HG02798 (cell line): Measurements from ENCODE around the gene PTPRN2.

Source experiments
- ATAC-seq: cut with Tn5 transposase; IDR thresholded peaks from one replicate; pipeline ENCODE4 v1.9.1; 2021; ENCODE audit warnings: mild to moderate bottlenecking; ENCODE audit not compliant: unreplicated experiment, poor library complexity

Gene PTPRN2

GRCh38 chr7:158107806-158108205 is 479.8 kb downstream of the PTPRN2 start:
- ATAC-seq: no peak

DNA sequence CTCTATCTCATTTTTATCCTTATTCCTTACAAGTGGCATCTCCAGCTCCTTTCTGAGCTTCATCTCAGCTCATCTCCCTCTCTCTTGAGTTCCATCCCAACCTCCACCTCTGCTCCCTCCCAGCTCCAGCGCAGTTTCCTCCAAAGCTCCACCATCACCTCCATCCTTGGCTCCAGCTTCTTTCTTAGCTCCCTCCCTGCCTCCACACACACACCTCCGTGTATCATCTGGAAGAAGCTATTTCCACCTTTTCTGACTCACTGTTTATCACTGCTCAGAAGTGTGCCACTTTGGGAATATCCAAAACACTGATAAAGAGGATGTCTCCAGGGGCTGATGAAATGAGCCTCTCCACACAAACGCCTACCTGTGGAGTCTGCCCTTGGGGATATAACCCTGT is 481.4 kb downstream of the PTPRN2 start:
- ATAC-seq: no peak

DNA sequence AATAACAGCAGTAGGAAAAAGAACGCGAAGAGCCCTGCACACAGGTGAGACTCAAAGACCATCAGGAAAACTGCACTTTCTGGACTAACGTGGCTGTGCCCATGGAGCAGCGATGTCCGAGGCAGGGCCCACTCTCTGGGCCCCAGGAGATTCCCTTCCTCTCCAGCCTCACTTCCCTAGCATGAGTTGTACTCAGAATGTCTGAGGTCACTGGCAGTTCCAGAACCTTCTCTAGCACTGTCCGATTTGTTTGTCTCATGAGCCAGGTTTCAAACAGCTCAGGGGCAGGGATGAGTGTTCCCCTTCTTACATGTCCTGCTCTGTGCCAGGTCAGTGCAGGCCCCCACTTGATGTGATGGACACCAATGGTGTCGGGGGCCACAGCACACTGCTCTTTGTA is 484.2 kb downstream of the PTPRN2 start:
- ATAC-seq: no peak

GRCh38 chr7:158102897-158103296 is 484.7 kb downstream of the PTPRN2 start:
- no peak for ATAC-seq

GRCh38 chr7:158101821-158102450 is 485.7 kb downstream of the PTPRN2 start:
- no peak for ATAC-seq

GRCh38 chr7:158098125-158099030 is 489.2 kb downstream of the PTPRN2 start:
- no peak for ATAC-seq

- no peak for ATAC-seq
Observed at GRCh38 chr7:158097453-158098124, 490.0 kb downstream of the PTPRN2 start.

GRCh38 chr7:158097106-158097452 is 490.5 kb downstream of the PTPRN2 start:
- no peak for ATAC-seq

DNA sequence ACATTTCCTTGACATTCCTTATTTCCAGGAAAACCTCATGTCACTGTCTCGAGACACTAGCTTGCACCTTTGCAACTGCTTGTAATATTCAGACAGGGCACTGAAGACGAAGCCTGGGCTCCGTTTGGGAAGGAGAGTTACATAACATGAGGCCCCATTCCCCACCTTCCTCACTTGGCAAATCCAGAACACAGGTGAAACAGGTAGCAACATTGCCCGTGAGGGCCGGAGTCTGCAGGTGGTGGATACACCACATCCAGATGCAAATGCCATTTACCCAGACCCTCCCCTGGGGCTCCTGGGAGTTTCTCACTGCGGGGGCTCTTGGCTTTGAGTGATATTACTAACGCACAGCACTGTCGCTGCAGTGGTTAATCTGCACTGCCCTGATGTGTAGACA is 491.0 kb downstream of the PTPRN2 start:
- no peak for ATAC-seq

DNA sequence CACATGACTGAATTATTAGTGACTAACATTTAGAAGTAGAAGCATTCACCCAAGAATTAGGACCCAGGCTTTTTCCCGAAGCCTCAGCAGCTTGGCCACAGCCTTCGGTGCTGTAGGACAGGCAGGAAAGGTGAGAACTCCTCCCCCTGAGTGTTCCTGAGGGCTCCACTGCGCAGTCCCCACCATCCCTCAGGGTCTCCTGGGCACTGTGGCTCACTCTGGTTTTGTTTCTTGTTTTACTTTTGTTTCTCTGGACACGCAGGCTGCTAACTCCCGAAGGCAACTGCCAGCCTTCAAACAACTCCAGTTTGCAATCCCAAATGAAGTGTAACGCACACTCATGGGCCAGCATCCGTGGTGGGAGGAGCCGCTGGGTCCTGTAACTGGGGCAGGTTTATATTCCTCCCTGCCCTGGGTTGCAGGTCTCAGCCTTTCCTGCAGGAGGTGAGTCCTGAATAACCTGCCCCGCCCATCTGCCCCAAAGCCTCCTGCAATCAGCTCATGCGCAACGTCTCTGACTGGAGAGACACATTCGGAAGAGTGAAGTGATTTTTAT is 492.9 kb downstream of the PTPRN2 start:
- no peak for ATAC-seq

DNA sequence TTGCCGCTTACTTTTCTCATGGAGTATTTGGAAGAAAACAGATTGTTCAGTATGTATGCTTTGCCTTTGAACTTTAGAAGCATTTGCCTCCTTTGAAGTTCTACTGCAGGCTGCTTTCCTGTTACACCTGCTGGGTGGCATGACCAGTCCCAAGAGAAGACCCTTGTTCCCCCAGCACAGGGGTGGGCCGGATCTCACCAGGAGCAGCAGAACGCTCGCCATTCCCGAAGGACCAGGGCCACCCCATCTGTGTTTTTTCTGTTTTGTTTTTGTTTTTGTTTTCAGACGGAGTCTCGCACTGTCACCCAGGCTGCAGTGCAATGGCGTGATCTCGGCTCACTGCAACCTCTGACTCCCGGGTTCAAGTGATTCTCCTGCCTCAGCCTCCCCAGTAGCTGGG is 493.6 kb downstream of the PTPRN2 start:
- ATAC-seq: no peak

DNA sequence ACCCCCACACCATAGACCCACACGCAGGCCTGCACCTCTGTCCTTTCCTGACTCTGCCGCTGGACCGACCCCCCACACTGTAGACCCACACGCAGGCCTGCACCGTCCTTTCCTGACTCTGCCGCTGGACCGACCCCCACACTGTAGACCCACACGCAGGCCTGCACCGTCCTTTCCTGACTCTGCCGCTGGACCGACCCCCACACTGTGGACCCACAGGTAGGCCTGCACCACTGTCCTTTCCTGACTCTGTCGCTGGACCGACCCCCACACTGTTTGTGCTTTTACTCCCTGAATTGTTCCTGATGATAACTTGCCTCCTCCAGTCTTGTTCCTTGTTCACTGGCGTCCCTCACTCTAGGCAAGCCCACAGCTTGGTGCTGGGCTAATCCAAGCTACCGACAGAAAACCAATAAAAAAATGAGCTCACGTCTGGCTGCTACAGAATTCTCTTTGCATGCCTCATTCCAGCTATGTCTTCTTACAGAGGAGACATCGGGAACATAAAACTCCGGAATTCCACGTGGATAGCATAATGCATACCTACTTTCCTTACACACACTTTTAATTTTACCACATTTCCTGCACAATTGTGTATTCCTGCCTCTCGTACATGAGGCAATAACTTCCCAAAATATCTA is 494.3 kb downstream of the PTPRN2 start:
- ATAC-seq: no peak

GRCh38 chr7:158087196-158087595 is 500.4 kb downstream of the PTPRN2 start:
- no peak for ATAC-seq

DNA sequence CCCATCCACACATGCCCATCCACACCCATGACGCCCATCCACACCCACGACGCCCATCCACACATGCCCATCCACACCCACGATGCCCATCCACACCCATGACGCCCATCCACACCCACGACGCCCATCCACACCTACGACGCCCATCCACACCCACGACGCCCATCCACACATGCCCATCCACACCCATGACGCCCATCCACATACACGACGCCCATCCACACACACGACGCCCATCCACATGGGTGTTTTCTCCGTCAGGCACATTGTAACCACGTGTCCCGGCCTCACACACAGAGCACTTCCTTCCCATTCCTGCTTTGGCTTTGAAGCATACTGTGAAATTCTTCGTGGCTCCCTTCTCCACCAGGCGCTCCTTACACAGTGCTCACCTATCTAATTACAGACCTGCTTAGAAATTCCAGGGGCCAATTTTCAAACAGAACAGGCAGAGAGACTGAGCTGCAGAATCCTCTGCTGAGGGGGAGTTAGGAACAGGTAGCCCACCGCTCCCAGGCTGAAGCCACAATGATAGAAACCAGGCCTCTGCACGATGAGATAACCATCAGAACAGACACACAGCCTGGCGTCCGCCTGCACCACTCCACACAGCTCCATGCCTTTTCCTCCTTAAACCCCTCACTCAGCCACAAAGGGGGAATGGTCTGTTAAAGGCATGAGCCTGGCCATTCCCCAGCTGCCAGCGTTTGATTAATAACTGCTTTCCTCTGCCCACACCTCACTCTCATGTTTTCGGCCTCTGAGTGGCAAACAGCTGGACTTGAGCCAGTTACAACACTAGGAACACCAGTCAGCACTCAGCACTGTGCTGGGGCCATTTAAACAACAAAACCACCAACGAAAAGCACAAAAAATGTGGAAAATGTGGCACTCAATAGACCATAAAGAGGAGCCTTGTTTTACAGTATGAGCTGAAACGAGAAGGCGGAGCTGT is 501.6 kb downstream of the PTPRN2 start:
- ATAC-seq: no peak

DNA sequence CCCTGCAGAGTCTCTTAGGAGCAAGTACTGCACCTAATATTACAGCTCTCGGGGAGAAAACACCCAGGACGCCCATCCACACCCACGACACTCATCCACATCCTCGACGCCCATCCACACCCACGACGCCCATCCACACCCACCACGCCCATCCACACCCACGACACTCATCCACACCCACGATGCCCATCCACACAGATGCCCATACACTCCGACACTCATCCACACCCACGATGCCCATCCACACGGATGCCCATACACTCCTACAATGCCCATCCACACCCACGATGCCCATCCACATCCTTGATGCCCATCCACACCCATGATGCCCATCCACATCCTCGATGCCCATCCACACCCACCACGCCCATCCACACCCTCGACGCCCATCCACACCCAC is 503.1 kb downstream of the PTPRN2 start:
- no peak for ATAC-seq

DNA sequence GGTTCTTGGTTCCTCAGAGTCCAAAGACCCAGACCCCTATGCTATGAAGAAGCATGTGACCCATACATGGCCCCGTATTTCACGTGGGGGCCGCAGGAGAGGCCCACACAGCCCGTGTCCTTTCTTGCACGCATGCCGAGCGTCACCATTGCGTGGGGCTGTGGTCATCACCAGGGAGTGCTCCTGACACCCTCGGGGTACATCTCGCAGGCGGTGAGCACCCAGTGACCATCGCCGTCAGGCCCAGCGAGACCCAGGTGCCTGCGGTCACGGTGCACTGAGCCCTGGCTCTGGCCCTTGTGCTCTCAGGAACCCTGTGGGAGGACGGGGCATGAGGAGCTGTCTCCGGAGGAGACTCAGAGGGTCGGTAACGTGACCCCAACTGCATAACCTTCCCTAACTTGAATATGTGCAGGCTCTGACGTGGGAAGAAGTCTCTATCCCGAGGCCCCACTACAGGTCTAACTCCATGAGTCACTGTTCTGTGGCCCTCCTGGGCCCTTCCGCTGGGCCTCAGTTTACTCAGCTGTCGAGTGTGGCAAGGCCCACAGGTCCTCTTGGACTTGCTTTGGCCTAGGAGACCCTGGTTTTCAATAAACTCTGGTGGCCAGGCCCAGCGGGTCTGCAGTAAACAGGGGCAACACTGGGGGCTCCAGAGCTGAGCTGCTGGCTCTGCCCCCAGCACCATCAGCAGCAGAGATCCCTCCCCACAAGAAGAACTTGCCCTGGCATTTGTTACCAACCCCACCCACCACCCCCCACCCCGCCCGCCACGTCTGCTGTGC is 503.9 kb downstream of the PTPRN2 start:
- ATAC-seq: no peak

DNA sequence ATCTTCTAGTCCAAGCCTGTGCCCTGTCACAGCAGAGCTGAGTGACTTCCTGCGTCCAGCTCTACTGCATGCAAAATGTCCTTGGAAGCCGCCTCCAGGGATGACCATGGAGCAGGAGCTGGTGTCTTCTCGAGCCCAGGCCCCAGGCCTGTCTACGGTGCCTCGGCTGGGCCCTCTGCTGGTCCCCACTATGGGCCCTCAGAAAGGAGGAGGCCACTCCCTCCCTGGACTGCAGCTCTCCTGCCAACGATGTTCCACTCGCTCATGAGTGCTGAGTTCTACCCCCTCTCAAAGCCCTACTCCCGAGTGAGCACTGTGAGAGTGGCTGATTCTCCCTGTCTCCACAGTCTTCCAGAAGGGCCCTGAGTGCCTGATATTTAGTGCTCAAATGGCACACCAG is 504.9 kb downstream of the PTPRN2 start:
- ATAC-seq: no peak

DNA sequence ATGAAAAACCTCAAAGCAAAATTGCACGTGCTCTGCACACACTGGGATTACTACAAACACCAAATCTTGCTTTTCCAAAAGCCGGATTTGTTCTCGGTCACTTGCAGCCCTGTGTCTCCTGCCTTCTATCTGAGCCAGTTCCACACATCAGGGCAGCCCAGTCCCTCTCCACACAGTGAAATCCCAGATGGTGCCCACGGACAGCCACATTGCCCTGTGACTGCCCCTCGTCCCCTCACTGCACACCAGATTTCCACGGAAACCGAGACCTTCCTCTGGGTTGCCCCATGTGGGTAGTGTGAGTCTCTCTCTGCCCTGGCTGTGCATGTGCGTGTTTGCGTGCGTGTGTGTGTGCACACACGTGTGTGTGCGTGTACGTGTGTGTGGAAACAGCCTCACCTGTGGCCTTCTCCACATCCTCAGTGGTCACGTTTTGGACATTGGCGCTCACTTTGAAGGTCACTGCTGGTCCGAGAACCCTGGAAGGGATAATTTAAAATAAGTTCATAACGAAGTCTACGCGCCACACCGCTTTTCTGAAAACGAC is 506.7 kb downstream of the PTPRN2 start:
- ATAC-seq: no peak
